GM12878 (cell line): ENCODE data around the gene RETREG2. TPM values are rescaled to one million over a fixed set of nuclear protein-coding genes. Genes with fewer than 3 reads are reported as not detected.

ENCODE experiments used
- ATAC-seq: fragments of 200-7000 bp; cut with Tn5 transposase; 3 replicates; pipeline ENCODE4 v1.9.1; 2020; ENCODE audit warnings: mild to moderate bottlenecking, moderate library complexity
- BruUV-seq: library from RNA; stranded (reverse); fragments of 400-500 nt; replicated peaks from 2 replicates; lab custom pipeline; 2021; lab: Mats Ljungman, UMichigan
- CTCF ChIA-PET: fragments of 300-600 bp; sonication (Branson Sonifier 250); formaldehyde crosslinking; extraction: SDS; loops from one replicate; lab custom pipeline; 2021; ENCODE audit warnings: inconsistent platforms; lab: Yijun Ruan, JAX
- POLR2A ChIA-PET: fragments of 350-600 bp; formaldehyde crosslinking; extraction: SDS; loops from one replicate; lab custom pipeline; 2021; ENCODE audit warnings: inconsistent platforms; lab: Charles Lee
- RAD21 ChIA-PET: fragments of 300-600 bp; sonication (Branson Sonifier 250); formaldehyde crosslinking; loops from one replicate; lab custom pipeline; 2023; ENCODE audit warnings: antibody characterized with exemption; ENCODE audit not compliant: unreplicated experiment; lab: Charles Lee
- SMC1A ChIA-PET: fragments of 300-600 bp; sonication (Branson Sonifier 250); formaldehyde crosslinking; loops from one replicate; lab custom pipeline; 2023; ENCODE audit not compliant: unreplicated experiment, uncharacterized antibody; lab: Charles Lee
- DNase-seq: peaks from one replicate; pipeline ENCODE4 v3.0.0-alpha.2; 2011; ENCODE audit warnings: low read depth, low spot score
- FAIRE-seq: peaks from 3 replicates; lab custom pipeline; 2011; peaks lifted over from hg19 to GRCh38; lab: Jason Lieb, UNC
- H2AFZ ChIP-seq: 2 replicates; pipeline ENCODE4 v1.6.0; 2011; ENCODE audit warnings: low read depth, low read length, control low read depth; ENCODE audit not compliant: control insufficient read depth
- H3K27ac ChIP-seq: 2 replicates; pipeline ENCODE4 v1.5.1; 2011; ENCODE audit warnings: control low read depth; ENCODE audit not compliant: control insufficient read depth, insufficient read depth
- H3K27me3 ChIP-seq, 2 experiments: replicated peaks in 1 of 2; 2 replicates each; pipeline versions ENCODE4 v1.6.0 to v1.6.1; 2011; ENCODE audit warnings: low read length in 1 of 2; ENCODE audit not compliant: control insufficient read depth in 2 of 2, insufficient read depth in 2 of 2
- H3K36me3 ChIP-seq, 2 experiments: 2 replicates each; pipeline ENCODE4 v1.5.1; 2011; ENCODE audit warnings: low read length in 1 of 2; ENCODE audit not compliant: control insufficient read depth in 2 of 2, insufficient read depth in 2 of 2
- H3K4me1 ChIP-seq: 2 replicates; pipeline ENCODE4 v1.6.1; 2011; ENCODE audit warnings: mild to moderate bottlenecking, low read length, moderate library complexity, mixed read lengths; ENCODE audit not compliant: control insufficient read depth, insufficient read depth
- H3K4me2 ChIP-seq: 2 replicates; pipeline ENCODE4 v1.6.0; 2011; ENCODE audit warnings: control low read depth; ENCODE audit not compliant: control insufficient read depth, insufficient read depth
- H3K4me3 ChIP-seq: fragments of 200-600 bp; sonication (generic); 2 replicates; pipeline ENCODE4 v1.5.1; 2016
- H3K79me2 ChIP-seq: 2 replicates; pipeline ENCODE4 v1.6.0; 2011; ENCODE audit warnings: low read length; ENCODE audit not compliant: control insufficient read depth, insufficient read depth
- H3K9ac ChIP-seq: 2 replicates; pipeline ENCODE4 v1.8.0; 2011; ENCODE audit warnings: low read length, control low read depth, mixed read lengths; ENCODE audit not compliant: control insufficient read depth, insufficient read depth
- H3K9me3 ChIP-seq: replicated peaks from 3 replicates; pipeline ENCODE4 v1.5.1; 2011; ENCODE audit warnings: mild to moderate bottlenecking, low read length; ENCODE audit not compliant: control insufficient read depth, insufficient read depth
- H4K20me1 ChIP-seq: 2 replicates; pipeline ENCODE4 v1.6.0; 2011; ENCODE audit not compliant: control insufficient read depth, insufficient read depth
- CREM ChIP-seq: IDR thresholded peaks from 2 replicates; pipeline ENCODE4 v1.6.1; 2014; ENCODE audit warnings: antibody characterized with exemption, low read depth
- KAT2A ChIP-seq: conservative IDR thresholded peaks from 2 replicates; pipeline ENCODE4 v1.6.1; 2011; ENCODE audit warnings: low read depth, low read length; ENCODE audit not compliant: control insufficient read depth
- MXI1 ChIP-seq: fragments of 150-350 bp; IDR thresholded peaks from 2 replicates; pipeline ENCODE4 v1.6.1; 2011; ENCODE audit warnings: low read depth, mild to moderate bottlenecking, inconsistent platforms, low read length, improper control_type of control experiment
- MYC ChIP-seq: IDR thresholded peaks from 2 replicates; pipeline ENCODE4 v1.6.1; 2011; ENCODE audit warnings: mild to moderate bottlenecking, low read length, moderate library complexity, inconsistent platforms; ENCODE audit not compliant: insufficient read depth, insufficient replicate concordance, insufficient read length, severe bottlenecking
- NBN ChIP-seq: fragments of 450-650 bp; IDR thresholded peaks from 2 replicates; pipeline ENCODE4 v1.6.1; 2016
- RCOR1 ChIP-seq: conservative IDR thresholded peaks from 2 replicates; pipeline ENCODE4 v1.6.1; 2012; ENCODE audit warnings: low read depth, low read length, improper control_type of control experiment
- SREBF2 ChIP-seq: IDR thresholded peaks from 2 replicates; pipeline ENCODE4 v1.6.1; 2012; ENCODE audit warnings: mild to moderate bottlenecking, low read length
- WGBS: methylation state at CpG from one replicate; pipeline ENCODE4 v1.1.6; 2016; ENCODE audit warnings: low lambda C conversion rate; ENCODE audit not compliant: insufficient replicate concordance, insufficient coverage; ENCODE audit errors: missing lambda C conversion rate; 5-methylcytosine and 5-hydroxymethylcytosine counted together
- in situ Hi-C: fragments of 300-500 bp; cut with MboI; formaldehyde crosslinking; loops from 9 replicates; pipeline ENCODE4 v1.14.3; 2018; ENCODE audit warnings: mixed read lengths
- intact Hi-C: fragments of 100-400 bp; cut with micrococcal nuclease; formaldehyde crosslinking; loops from one replicate; pipeline ENCODE4 v1.14.2; 2022; ENCODE audit not compliant: unreplicated experiment
- polyA plus RNA-seq, 11 experiments: library from polyadenylated mRNA; depleted of rRNA in 4 of 11; unstranded in 6 of 11; stranded (reverse) in 5 of 11; fragments of >200 nt; fragmentation: Nextera tagmentation in 4 of 11; fragmentation: Illumina TruSeq in 1 of 11; extraction: Ambion mirVana in 4 of 11; extraction: Trizol in 1 of 11; gene quantifications; 1 replicate in 1 of 11; 2 replicates in 10 of 11; pipeline versions ENCODE4 v1.2.1 to v1.2.3, GENCODE V29; 2011 to 2016; ENCODE audit warnings: inconsistent platforms in 2 of 11, missing spikeins in 2 of 11, low read depth in 1 of 11
- total RNA-seq, 4 experiments: library from RNA; depleted of rRNA in 3 of 4; stranded (reverse); fragments of >200 nt in 3 of 4; fragmentation: Illumina TruSeq in 1 of 4; extraction: Trizol in 1 of 4; gene quantifications; 2 replicates each; pipeline versions ENCODE4 v1.2.1 to v1.2.3, GENCODE V29; 2013 to 2021
- TF ChIP-seq, protein P1 (sequence below): fragments of 150-350 bp; IDR thresholded peaks from 2 replicates; pipeline ENCODE4 v1.6.1; 2016; ENCODE audit warnings: low read depth, low read length

RETREG2 gene
- total and polyA plus RNA-seq, 10 of the 15 experiments (the other 5 are each of a cell fraction or from before 2014, with no cell fraction given), result 10.1 to 72.0 (median 28.3) TPM

DNA sequence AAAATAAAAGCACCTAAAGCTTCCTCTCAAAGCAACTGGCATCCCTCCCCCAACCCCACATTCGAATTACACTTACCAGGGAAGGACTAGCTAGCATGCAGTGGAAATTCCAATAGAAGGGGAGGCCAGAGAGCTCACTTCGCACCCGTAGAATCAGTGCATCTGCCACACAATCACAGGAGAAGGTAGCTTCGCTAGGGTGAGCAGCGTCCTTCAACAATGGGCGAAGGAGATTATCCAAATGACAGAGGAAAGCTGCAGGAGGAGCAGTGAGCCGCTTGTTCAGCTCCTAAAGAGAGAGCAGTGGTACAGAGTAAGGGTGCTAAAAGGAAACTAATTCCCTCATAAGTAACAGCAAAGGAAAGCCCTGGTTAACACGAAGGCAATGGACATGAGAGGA is 20.7 kb upstream of the RETREG2 start:
- Histone ChIP-seq H3K4me2 (no peak overlapping the region), H3K9ac (no peak overlapping the region), H3K27ac (no peak overlapping the region), H3K4me1 (peaks cover 4% of the 10 kb centered on the region; the same call in 1 of the 2 replicates), H3K36me3 (peaks cover 0 to 3% of the 10 kb centered on the region in 2 experiments; a peak in 1 of 4 replicates), H2AFZ (no peak overlapping the region), H3K9me3 (no peaks in the 10 kb centered on the region), H3K4me3 (no peak overlapping the region), H4K20me1 (no peaks in the 10 kb centered on the region), H3K27me3 (no peaks in the 10 kb centered on the region), H3K79me2 (peaks cover 2% of the 10 kb centered on the region)
- TF ChIP-seq MXI1, result no peak
- TF ChIP-seq, protein P1, sequence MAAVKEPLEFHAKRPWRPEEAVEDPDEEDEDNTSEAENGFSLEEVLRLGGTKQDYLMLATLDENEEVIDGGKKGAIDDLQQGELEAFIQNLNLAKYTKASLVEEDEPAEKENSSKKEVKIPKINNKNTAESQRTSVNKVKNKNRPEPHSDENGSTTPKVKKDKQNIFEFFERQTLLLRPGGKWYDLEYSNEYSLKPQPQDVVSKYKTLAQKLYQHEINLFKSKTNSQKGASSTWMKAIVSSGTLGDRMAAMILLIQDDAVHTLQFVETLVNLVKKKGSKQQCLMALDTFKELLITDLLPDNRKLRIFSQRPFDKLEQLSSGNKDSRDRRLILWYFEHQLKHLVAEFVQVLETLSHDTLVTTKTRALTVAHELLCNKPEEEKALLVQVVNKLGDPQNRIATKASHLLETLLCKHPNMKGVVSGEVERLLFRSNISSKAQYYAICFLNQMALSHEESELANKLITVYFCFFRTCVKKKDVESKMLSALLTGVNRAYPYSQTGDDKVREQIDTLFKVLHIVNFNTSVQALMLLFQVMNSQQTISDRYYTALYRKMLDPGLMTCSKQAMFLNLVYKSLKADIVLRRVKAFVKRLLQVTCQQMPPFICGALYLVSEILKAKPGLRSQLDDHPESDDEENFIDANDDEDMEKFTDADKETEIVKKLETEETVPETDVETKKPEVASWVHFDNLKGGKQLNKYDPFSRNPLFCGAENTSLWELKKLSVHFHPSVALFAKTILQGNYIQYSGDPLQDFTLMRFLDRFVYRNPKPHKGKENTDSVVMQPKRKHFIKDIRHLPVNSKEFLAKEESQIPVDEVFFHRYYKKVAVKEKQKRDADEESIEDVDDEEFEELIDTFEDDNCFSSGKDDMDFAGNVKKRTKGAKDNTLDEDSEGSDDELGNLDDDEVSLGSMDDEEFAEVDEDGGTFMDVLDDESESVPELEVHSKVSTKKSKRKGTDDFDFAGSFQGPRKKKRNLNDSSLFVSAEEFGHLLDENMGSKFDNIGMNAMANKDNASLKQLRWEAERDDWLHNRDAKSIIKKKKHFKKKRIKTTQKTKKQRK, result no peak
- TF ChIP-seq CREM, result no peak
- TF ChIP-seq SREBF2, result no peak
- no peak for TF ChIP-seq MYC
- no peak for TF ChIP-seq NBN
- TF ChIP-seq KAT2A, result no peak
- TF ChIP-seq RCOR1, result no peak
- WGBS, result 77% methylated on average over 8 of the region's 8 CpGs
- SMC1A ChIA-PET, result interaction anchor here (0.6 to 7.2 kb wide), 12 partner anchors 13 to 270 kb away, joined by 3 to 49 read pairs (median 4); no protein-coding TSS in a partner anchor
- in situ Hi-C loops, result loop anchor here (5.0 kb wide), 1 partner anchor 140 kb away; no protein-coding TSS in a partner anchor
- BruUV-seq, result no TSS peak
- RAD21 ChIA-PET, result interaction anchor here (0.7 to 1.8 kb wide), 5 partner anchors 53 to 144 kb away, joined by 3 to 6 read pairs (median 4); no protein-coding TSS in a partner anchor
- POLR2A ChIA-PET, result interaction anchor here (0.6 to 1.7 kb wide), 2 partner anchors 49 to 220 kb away, joined by 3 to 5 read pairs; partner anchors contain the start of gene ZFAND2B
- ATAC-seq (no peak), DNase-seq (no peak), FAIRE-seq (no peak)
- intact Hi-C loops, result no loop called here
- CTCF ChIA-PET, result interaction anchor here (0.6 to 10.0 kb wide), 18 partner anchors 13 to 196 kb away, joined by 3 to 208 read pairs (median 5); partner anchors contain the start of genes GLB1L and STK16
